Thyroid gland (tissue), 4 donors: ENCODE results near the gene ZNF750.

Experiments
- CTCF ChIP-seq, 6 experiments: fragments of 200-600 bp in 3 of 6; fragments of 450-650 bp in 3 of 6; sonication (generic) in 3 of 6; IDR thresholded peaks; one replicate each; pipeline ENCODE4 v1.5.1; 2016 to 2019; ENCODE audit warnings: antibody characterized with exemption in 6 of 6, mild to moderate bottlenecking in 2 of 6, inconsistent platforms in 1 of 6, moderate library complexity in 1 of 6
- POLR2A ChIP-seq, 2 donors: fragments of 450-650 bp; IDR thresholded peaks; one replicate each; pipeline ENCODE4 v1.6.1; 2017; ENCODE audit warnings: antibody characterized with exemption in 2 of 2, mild to moderate bottlenecking in 2 of 2, moderate library complexity in 1 of 2

GRCh38 chr17:82805823-82806222 is 34.0 kb downstream of the ZNF750 start:
- TF ChIP-seq CTCF (IDR thresholded peaks at IDR 0.05) = no peak
- TF ChIP-seq POLR2A (IDR thresholded peaks at IDR 0.05) = no peak
